HCT116 (cell line): ENCODE measurements around the gene FBXO46. TPM values are rescaled to one million over a fixed set of nuclear protein-coding genes. Genes with fewer than 3 reads are reported as not detected.

ENCODE experiments used
- ATAC-seq: fragments of 200-7000 bp; cut with Tn5 transposase; 2 replicates; pipeline ENCODE4 v1.9.1; 2020; ENCODE audit warnings: mild to moderate bottlenecking, moderate library complexity
- BruUV-seq: library from RNA; stranded (reverse); fragments of 400-500 nt; replicated peaks from 2 replicates; lab custom pipeline; 2021; lab: Mats Ljungman, UMichigan
- CTCF ChIA-PET: fragments of 300-600 bp; sonication (Branson Sonifier 250); formaldehyde crosslinking; loops from one replicate; lab custom pipeline; 2021; ENCODE audit warnings: antibody characterized with exemption; lab: Charles Lee
- POLR2A ChIA-PET: fragments of 300-600, 350-600 bp; sonication (Branson Sonifier 250); formaldehyde crosslinking; loops from one replicate; lab custom pipeline; 2021; ENCODE audit warnings: antibody characterized with exemption; lab: Charles Lee
- RAD21 ChIA-PET, 2 experiments: fragments of 300-600 bp; sonication (Branson Sonifier 250); formaldehyde crosslinking; loops; one replicate each; lab custom pipeline; 2023; ENCODE audit warnings: low total read pairs in 2 of 2; ENCODE audit not compliant: uncharacterized antibody in 2 of 2, unreplicated experiment in 2 of 2, low non-redundant PET in 1 of 2; lab: Charles Lee
- DNase-seq: peaks from one replicate; pipeline ENCODE4 v3.0.0-alpha.2; 2010; ENCODE audit warnings: low read depth, low spot score
- H2AFZ ChIP-seq: fragments of 200-600 bp; shearing (Covaris generic), sonication (generic); 2 replicates; pipeline ENCODE4 v1.6.1; 2017; ENCODE audit warnings: low read depth, mixed run types, mixed read lengths, antibody characterized with exemption, low read length; ENCODE audit not compliant: poor library complexity, severe bottlenecking
- H3K27ac ChIP-seq: 2 replicates; pipeline ENCODE4 v1.5.1; 2012; ENCODE audit warnings: low read depth, low read length
- H3K27me3 ChIP-seq: fragments of 200-600 bp; sonication (generic); 2 replicates; pipeline ENCODE4 v1.6.1; 2016; ENCODE audit warnings: mixed run types, low read length, mixed read lengths; ENCODE audit not compliant: insufficient read depth
- H3K36me3 ChIP-seq, 2 experiments: fragments of 200-500 bp in 1 of 2; fragments of 200-600 bp in 1 of 2; sonication (Bioruptor generic) in 1 of 2; sonication (generic) in 1 of 2; 2 replicates each; pipeline versions ENCODE4 v1.5.1 to v1.6.1; 2014 to 2016; ENCODE audit warnings: low read length in 2 of 2, inconsistent platforms in 1 of 2, mixed read lengths in 1 of 2, mixed run types in 1 of 2; ENCODE audit not compliant: insufficient read depth in 2 of 2, control insufficient read depth in 1 of 2
- H3K4me1 ChIP-seq, 2 experiments: fragments of 200-600 bp in 1 of 2; sonication (generic) in 1 of 2; 2 replicates each; pipeline versions ENCODE4 v1.5.1 to v1.6.1; 2012 to 2017; ENCODE audit warnings: low read length in 2 of 2, inconsistent platforms in 1 of 2, mild to moderate bottlenecking in 1 of 2, mixed read lengths in 1 of 2, mixed run types in 1 of 2, moderate library complexity in 1 of 2; ENCODE audit not compliant: insufficient read depth in 2 of 2, control insufficient read depth in 1 of 2
- H3K4me2 ChIP-seq: fragments of 200-600 bp; sonication (generic); 2 replicates; pipeline ENCODE4 v1.6.1; 2017; ENCODE audit warnings: mixed run types, low read length, mixed read lengths
- H3K4me3 ChIP-seq, 2 experiments: fragments of 200-600 bp in 1 of 2; sonication (generic) in 1 of 2; replicated peaks in 1 of 2; 2 replicates each; pipeline ENCODE4 v1.5.1; 2011 to 2016; ENCODE audit warnings: low read length in 2 of 2, control low read depth in 1 of 2, low read depth in 1 of 2, mild to moderate bottlenecking in 1 of 2, mixed read lengths in 1 of 2, mixed run types in 1 of 2
- H3K79me2 ChIP-seq: fragments of 200-600 bp; sonication (generic); 2 replicates; pipeline ENCODE4 v1.6.1; 2017; ENCODE audit warnings: mild to moderate bottlenecking, mixed run types, low read length, moderate library complexity, mixed read lengths; ENCODE audit not compliant: insufficient read depth
- H3K9ac ChIP-seq: fragments of 200-600 bp; sonication (generic); 2 replicates; pipeline ENCODE4 v1.6.1; 2016; ENCODE audit warnings: low read length, mixed read lengths
- H3K9me2 ChIP-seq: fragments of 200-600 bp; sonication (generic), shearing (Covaris generic); 2 replicates; pipeline ENCODE4 v1.6.1; 2017; ENCODE audit warnings: mixed run types, mild to moderate bottlenecking, moderate library complexity; ENCODE audit not compliant: insufficient read depth
- H3K9me3 ChIP-seq, 2 experiments: fragments of 200-500 bp in 1 of 2; fragments of 200-600 bp in 1 of 2; sonication (Bioruptor generic) in 1 of 2; sonication (generic) in 1 of 2; 2 replicates each; pipeline ENCODE4 v1.6.1; 2014 to 2017; ENCODE audit warnings: low read length in 2 of 2, mixed read lengths in 2 of 2, inconsistent platforms in 1 of 2, low read depth in 1 of 2, mild to moderate bottlenecking in 1 of 2, mixed run types in 1 of 2, moderate library complexity in 1 of 2; ENCODE audit not compliant: control insufficient read depth in 1 of 2, insufficient read depth in 1 of 2
- H4K20me1 ChIP-seq: fragments of 200-600 bp; sonication (generic), shearing (Covaris generic); 2 replicates; pipeline ENCODE4 v1.6.1; 2017; ENCODE audit warnings: mixed run types, mild to moderate bottlenecking, moderate library complexity; ENCODE audit not compliant: insufficient read depth
- CEBPB ChIP-seq: IDR thresholded peaks from 2 replicates; pipeline ENCODE4 v1.6.1; 2012; ENCODE audit warnings: low read depth
- FOSL1 ChIP-seq: IDR thresholded peaks from 2 replicates; pipeline ENCODE4 v1.6.1; 2012; ENCODE audit warnings: low read depth
- JUND ChIP-seq: IDR thresholded peaks from 2 replicates; pipeline ENCODE4 v1.6.1; 2012
- POLR2AphosphoS5 ChIP-seq: IDR thresholded peaks from 2 replicates; pipeline ENCODE4 v1.6.1; 2011; ENCODE audit warnings: mild to moderate bottlenecking, low read depth, low read length, moderate library complexity
- RAD21 ChIP-seq: IDR thresholded peaks from 2 replicates; pipeline ENCODE4 v1.6.1; 2012; ENCODE audit warnings: low read depth, mild to moderate bottlenecking
- SRF ChIP-seq: IDR thresholded peaks from 2 replicates; pipeline ENCODE4 v1.6.1; 2012; ENCODE audit warnings: low read depth
- YY1 ChIP-seq: IDR thresholded peaks from 2 replicates; pipeline ENCODE4 v1.6.1; 2011; ENCODE audit warnings: low read length, low read depth, moderate library complexity, mild to moderate bottlenecking; ENCODE audit not compliant: insufficient replicate concordance; ENCODE audit errors: extremely low read depth
- ZFX ChIP-seq: fragments of 450-650 bp; IDR thresholded peaks from 2 replicates; pipeline ENCODE4 v1.6.1; 2017
- intact Hi-C: fragments of 100-400 bp; cut with micrococcal nuclease; formaldehyde crosslinking; loops from 2 replicates; pipeline ENCODE4 v1.10.0; 2022
- total RNA-seq: library from RNA; stranded (reverse); gene quantifications from one replicate; pipeline ENCODE4 v1.2.1, GENCODE V29; 2021; ENCODE audit not compliant: unreplicated experiment
- TF ChIP-seq, protein P1 (sequence below): IDR thresholded peaks from 2 replicates; pipeline ENCODE4 v1.6.1; 2012

The FBXO46 gene
- total RNA-seq, 1 experiment from 2014 or later, result 31.7 TPM

DNA sequence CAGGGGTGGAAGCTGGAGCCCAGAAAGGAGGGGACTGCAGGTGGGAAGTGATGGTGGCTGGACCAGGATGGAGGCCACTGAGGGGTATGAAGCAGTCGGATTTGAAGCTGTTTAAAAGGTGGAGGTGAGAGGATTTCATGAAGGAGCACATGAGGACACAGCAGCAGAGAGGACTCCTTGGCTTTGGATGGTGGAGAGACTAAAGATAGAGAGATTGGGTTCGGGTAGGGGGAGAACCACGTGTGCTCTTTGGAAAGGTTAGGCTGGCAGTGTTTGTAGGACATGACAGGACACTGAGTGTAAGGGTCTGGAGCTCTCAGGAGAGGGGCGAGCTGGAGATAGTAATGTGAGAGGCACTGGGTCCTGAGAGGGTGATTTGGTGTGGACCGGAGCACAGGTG is 47.8 kb downstream of the FBXO46 start:
- Histone ChIP-seq H3K4me2 (no peak overlapping the region), H3K9me2 (no peaks in the 10 kb centered on the region), H3K9me3 (no peaks in the 10 kb centered on the region), H3K4me1 (peaks cover 11 to 24% of the 10 kb centered on the region in 2 experiments), H3K4me3 (no peak overlapping the region), H3K27ac (peak overlapping the region; percentile 43; the same call in 1 of the 2 replicates), H2AFZ (no peak overlapping the region), H4K20me1 (no peaks in the 10 kb centered on the region), H3K27me3 (no peaks in the 10 kb centered on the region), H3K79me2 (peaks cover 6% of the 10 kb centered on the region), H3K36me3 (peaks cover 18 to 27% of the 10 kb centered on the region in 2 experiments), H3K9ac (no peak overlapping the region)
- TF ChIP-seq YY1 (no peak), POLR2AphosphoS5 (0 out of 2 replicates have a peak, but pooled peaks have one; percentile 20)
- DNase-seq (no peak), ATAC-seq (no peak)
- POLR2A ChIA-PET, result interaction anchor here (2.0 kb wide), 1 partner anchor 9 kb away, joined by 7 read pairs; the partner anchor contains the start of genes QPCTL and SNRPD2
- BruUV-seq, result no TSS peak
- intact Hi-C loops, result no loop called here
- CTCF ChIA-PET, result interaction anchor here (0.9 to 3.3 kb wide), 3 partner anchors 9 to 12 kb away, joined by 3 to 18 read pairs (median 3); partner anchors contain the start of genes QPCTL and SNRPD2
- RAD21 ChIA-PET, result no interaction called here

DNA sequence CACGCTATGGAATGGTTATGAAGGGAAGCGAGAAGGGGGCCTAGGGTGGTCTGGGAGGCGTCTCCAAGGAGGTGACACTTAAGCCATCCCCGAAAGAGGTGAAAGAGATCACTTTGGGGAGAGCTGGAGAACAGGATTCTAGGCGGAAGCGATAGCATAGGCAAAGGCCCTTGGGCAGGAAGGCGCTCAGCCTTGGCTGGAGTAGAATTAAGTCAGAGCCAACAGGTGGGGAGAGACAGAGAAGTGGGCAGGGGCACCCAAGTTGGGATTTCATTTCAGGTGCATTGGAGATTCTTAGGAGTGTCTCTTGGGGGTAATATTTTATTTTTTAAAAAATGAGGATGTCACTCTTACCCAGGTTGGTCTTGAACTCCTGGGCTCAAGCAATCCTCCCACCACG is 48.6 kb downstream of the FBXO46 start:
- Histone ChIP-seq H4K20me1 (no peaks in the 10 kb centered on the region), H3K27me3 (no peaks in the 10 kb centered on the region), H3K4me2 (peak overlapping the region; percentile 88), H3K27ac (peak overlapping the region; percentile 82), H3K9me3 (no peaks in the 10 kb centered on the region), H3K36me3 (peaks cover 10 to 19% of the 10 kb centered on the region in 2 experiments; a peak in 3 of 4 replicates), H3K9me2 (no peaks in the 10 kb centered on the region), H3K79me2 (no peaks in the 10 kb centered on the region), H3K9ac (peak overlapping the region; percentile 61), H3K4me1 (peaks cover 16 to 29% of the 10 kb centered on the region in 2 experiments), H3K4me3 (peak overlapping the region; percentile 5 to 56; a peak in 3 of 4 replicates), H2AFZ (no peak overlapping the region)
- ATAC-seq (no peak), DNase-seq (no peak)
- BruUV-seq, result no TSS peak
- ChIA-PET CTCF (interaction anchor here (0.9 to 3.3 kb wide), 5 partner anchors 10 to 88 kb away, joined by 3 to 18 read pairs (median 3); partner anchors contain the start of genes QPCTL and SNRPD2), POLR2A (interaction anchor here (2.0 kb wide), 1 partner anchor 10 kb away, joined by 7 read pairs; the partner anchor contains the start of genes QPCTL and SNRPD2), RAD21 (no interaction called here)
- intact Hi-C loops, result no loop called here
- TF ChIP-seq FOSL1 (no peak), RAD21 (no peak), JUND (no peak), SRF (no peak), CEBPB (no peak), POLR2AphosphoS5 (no peak), ZFX (no peak)
- TF ChIP-seq, protein P1, sequence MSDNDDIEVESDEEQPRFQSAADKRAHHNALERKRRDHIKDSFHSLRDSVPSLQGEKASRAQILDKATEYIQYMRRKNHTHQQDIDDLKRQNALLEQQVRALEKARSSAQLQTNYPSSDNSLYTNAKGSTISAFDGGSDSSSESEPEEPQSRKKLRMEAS, result peak; percentile 7; the same call in 1 of the 2 replicates
